HG03442 (cell line): ENCODE results near the gene MEGF11.

ENCODE experiments used
- ATAC-seq: cut with Tn5 transposase; IDR thresholded peaks from one replicate; pipeline ENCODE4 v1.9.1; 2021; ENCODE audit warnings: mild to moderate bottlenecking, moderate library complexity; ENCODE audit not compliant: unreplicated experiment

The MEGF11 gene

DNA sequence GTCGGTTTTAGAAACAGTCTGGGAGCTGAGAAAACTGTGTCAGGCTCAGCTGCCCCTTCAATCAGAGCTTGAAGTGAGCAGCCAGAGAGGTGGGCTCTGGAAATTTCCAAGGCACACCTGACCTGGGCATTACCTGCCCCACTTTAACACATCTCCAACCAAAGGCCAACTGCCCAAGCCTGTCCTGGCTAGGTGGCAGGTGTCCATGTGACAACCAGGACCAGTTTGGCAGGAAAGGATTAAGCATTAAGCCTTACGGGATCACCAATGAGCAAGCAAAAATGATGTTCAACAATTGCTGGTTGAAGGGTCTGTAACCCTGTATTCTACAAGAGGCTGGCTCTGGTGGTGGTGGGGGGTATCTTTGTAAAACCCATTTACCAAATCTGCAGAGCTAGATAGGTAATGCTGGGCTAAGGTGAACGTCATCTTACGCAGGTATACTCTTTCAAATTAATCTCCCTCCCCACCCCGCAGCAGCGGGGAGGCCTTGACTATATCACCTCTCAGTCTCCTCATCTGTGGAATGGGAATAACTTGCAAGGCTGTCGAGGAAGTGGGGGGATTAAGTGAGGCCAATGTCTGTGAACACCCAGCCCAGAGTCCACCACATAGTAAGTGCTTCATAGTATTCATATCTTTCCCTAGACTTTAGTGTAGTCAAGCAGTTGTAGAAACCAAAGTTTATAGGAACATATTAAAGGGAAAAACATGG is 183.2 kb downstream of the MEGF11 start:
- ATAC-seq, result no peak

DNA sequence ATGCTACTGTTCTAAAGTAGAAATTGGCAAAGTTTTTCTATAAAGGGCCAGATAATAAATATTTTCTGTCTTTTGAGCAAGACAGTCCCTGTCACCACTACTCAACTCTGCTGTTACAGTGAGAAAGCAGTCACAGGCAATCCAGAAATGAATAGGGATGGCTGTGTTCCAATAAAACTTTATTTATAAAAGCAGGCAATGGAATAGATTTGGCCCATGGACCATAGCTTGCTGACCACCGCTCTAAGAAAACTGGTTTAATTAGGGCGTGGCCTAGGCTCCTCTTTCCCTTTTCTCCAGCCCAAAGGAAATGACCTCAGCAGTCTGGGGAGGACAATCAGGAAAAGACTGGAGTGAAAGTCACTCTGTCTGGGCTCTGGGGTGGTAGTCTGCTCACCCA is 183.8 kb downstream of the MEGF11 start:
- ATAC-seq, result no peak

DNA sequence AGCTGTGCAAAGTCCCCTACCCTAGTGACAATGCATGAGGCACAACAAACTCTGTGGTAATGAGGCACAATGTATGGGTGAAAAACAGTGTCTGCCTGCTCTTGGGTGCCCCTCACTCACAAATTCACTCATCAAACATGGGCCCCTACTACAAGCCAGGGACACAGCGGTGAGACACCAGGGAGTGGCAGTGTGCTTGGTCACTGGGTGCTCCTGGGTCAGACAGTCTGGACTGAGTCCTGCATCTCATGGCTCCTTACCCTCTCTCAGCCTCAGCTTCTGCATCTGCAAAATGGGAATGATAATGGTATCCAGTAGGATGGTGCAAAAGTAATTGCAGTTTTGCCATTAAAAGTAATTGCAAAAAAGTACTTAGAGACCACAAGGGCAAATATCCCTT is 184.7 kb downstream of the MEGF11 start:
- ATAC-seq, result no peak

DNA sequence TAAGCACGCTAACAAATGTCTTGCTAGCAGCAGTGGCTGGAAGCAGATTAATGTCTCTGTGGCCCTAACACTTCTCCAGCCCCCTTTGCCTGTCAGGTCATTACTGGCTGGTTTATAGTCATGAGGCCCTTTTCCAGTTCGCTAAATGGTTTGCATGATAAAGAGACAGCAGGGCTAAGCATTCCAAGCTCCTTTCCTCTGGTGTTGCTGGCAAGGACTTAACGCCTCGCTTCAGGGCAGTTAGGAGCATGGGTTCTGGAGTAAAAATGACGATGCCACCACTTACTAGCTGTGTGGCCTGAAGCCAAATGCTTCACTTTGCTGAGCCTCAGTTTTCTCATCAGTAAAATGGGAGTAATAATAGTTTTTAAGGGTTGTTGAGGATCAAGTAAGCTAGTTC is 185.9 kb downstream of the MEGF11 start:
- no peak for ATAC-seq

DNA sequence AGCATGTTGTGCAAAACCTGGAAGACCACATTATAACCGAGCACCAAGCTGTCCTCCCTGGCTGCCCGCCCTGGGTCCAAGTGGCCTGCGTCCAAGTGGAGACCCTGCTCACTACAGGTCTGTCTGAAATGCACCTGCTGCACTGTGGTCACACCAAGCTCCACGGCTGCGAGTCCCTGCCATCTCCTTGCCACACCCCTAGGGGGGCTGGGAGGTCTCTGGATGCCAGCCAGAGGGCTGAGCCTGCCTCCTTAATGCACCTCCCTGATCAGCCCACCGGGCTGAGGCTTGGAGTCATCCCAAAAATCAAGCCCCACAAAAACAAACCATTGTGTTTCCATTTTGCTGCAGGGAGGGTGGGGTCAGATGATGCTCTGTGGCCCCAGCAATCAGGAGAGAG is 187.1 kb downstream of the MEGF11 start:
- no peak for ATAC-seq

DNA sequence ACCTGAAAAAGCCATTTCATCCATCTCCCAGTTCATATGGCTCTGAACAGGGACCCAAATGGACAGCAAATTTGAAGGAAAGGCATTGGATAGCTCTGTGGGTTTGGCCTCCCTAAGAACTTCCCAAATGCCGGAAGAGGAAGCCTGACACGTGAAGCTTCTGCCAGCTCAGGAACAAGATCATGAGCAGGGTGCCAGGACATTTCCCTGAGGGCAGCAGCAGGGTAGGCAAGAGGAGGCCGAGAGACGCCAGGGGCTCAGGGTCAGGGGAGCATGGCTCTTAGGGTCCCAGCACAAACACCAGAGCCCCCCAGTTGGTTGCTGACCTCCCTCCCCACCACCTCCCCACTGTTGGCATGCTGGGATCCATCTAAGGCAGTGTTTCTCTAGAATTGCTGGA is 187.5 kb downstream of the MEGF11 start:
- no peak for ATAC-seq

DNA sequence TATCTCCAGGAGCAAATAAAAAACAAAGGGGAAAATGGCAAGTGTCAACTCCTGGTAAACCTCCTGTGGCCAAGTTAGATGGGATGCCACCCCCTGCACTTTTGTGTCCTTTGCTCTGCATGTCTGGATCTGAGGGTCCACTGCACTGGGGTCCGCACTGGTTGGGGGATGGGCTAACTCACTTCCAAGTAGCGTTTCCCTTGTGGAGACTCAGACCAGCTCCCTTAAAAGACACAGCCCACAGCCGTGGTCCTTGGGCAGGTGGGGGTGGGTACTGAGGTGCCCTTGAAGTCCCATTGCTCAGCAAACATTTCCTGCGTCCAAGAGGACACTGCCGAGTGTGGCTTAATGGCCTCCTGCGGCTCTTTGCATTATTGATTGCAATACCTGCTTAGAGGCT is 188.2 kb downstream of the MEGF11 start:
- no peak for ATAC-seq

DNA sequence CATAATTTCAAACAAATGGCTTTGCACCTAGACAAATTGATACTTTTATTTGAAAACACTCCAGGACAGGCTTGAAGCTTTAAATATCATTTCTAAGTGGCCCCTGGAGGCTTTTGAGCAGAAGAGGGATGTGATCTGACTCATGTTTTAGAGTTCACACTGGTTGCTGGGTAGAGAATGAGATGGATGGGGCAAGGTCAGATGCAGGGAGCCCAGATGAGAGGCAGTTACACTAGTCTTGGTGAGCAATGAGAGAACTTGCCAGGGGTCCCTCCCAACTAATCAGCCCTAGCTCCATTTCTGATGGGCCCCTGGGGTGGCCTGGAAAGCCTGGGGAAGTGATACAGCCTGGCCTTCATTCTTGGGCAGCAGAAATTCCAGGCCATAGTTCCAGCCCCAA is 190.4 kb downstream of the MEGF11 start:
- ATAC-seq, result no peak

DNA sequence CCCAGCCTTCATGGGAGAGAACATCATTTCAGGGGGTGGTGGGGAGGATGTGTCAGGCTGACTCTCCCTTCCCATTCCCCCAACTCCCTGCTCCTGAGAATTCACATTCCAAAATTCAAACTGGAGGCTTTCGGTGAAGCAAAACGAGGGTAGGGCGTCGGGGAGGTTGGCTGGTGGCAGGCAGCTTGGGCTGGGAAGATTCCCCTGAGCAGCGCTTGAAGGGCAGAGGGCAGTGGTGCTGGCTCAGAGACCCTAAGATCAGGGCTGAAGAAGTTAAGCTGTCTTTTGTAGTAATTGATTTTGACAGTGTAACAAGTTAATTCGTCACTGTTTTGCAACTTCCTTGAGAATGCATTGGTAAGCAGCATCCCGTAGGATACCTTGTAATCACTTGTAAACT is 196.5 kb downstream of the MEGF11 start:
- no peak for ATAC-seq

DNA sequence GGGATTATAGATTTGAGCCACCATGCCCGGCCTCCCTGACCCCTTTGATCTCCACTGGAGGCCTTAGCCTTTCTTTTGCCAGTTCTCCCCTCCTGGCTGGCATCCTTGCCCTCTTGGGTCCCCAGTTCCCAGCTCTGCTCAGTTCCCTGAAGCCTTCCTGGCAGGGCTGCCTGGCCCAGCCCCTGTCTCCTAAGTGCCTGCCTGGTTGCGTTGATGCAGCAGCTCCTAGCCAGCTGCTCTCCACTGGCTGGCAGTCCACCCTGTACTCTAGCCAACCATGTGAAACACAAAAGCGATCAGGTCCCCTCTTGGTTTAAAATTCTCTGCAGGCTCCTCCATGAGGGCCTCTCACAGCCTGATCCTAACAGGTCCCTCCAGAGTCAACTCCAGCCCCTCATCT is 199.6 kb downstream of the MEGF11 start:
- ATAC-seq, result no peak

DNA sequence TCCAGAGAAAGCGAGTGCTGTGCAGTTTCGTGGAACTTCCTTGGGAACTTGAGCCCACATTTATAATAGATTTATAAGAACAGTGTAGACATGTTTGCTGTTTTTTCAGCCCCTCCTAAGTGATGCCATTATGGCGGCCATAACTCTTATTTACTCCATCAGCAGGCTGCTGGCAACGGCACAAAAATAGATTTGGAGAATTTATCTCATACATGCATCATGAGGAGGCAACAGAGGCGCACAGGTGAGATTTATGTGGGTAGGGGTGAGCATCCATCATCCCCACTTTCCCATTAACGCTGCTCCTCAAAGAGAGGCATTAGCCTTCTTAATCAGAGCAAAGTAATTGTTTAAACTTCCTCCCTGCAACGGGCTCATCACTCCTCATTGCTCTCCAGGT is 201.7 kb downstream of the MEGF11 start:
- no peak for ATAC-seq

DNA sequence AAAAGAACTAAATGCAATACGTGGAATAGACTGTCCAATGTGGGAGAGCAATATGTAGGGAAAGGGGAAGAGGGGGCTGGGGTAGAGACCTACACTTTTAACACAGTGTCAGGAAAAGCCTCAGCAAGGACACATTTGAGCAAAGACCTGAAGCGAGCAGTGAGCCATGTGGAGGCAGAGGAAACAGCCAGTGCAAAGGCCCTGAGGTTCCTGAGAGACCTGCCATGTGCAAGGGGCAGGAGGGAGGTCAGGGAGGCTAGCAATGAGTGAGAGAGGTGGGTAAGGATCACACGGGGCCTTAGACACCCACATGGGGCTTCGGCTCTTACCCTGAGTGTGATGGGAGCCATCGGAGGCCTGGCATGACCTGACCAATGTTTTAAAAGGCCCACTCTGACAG is 203.3 kb downstream of the MEGF11 start:
- no peak for ATAC-seq

DNA sequence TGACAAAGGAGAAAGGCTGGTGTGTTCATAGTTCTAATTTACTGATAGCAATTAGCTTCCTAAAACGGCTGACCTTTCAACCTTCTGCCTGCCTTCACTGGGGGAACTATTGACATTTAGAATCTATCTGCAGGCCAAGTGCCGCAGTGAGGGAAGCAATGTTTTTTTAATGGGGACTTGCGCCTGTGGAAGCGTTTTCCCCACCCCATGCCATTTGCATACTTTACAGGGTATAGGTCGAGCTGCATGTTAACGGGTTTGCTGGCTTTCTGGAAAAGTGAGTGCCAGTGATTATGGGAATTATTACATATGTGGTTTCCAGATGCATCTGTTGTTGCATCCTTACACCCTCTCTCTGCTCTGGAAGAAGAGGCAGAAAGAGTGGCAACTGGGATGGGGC is 204.2 kb downstream of the MEGF11 start:
- no peak for ATAC-seq

DNA sequence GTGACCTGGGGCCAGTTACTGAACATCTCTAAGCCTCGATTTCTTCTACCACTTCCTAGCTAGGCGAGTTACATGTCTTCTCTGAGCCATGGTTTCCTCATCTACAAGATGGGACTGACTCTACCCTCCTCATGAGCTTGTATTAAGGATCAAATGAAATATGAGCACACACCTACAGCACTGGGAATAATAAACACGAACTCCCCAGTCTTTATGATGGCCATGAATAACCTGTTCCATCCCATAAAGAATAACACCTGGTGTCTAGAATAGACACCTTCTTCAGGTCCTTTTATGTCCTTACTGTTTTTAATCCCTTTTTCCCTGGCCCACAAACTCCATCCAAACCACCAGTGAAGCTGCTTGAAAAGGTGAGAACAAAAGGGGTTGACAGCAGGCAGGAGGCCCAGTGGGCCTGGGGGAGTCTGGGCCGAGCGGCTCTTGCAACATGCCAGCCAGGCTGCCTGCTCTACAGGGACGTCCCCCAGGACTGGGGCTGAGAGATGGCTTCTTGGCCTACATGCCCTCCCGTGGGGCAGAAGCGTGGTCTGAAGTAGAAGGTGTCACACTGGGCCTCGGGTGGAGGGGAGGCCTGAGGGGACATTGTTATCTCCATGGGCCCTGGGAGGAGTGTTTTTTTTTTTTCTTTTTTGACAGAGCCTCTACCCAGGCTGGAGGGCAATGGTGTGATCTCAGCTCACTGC is 206.1 kb downstream of the MEGF11 start:
- ATAC-seq, result no peak

DNA sequence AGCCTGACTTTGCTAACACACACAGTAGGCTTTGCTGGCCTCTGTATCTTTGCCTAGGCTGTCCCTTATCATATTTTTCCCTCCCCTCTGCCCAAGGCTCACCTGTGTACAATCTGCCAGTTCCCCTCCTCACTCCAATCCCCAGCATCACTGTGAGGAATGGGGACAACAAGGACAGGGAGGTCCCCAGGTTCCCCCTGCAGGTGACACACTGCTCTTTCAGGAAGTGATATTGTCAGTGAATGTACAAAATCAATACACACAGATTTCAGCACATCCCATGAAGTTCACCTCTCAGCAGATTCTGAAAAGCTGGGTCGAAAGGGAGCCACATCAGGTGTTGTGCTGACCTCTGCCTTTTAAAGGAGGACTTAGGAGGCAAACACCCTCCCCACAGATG is 206.8 kb downstream of the MEGF11 start:
- ATAC-seq, result no peak

DNA sequence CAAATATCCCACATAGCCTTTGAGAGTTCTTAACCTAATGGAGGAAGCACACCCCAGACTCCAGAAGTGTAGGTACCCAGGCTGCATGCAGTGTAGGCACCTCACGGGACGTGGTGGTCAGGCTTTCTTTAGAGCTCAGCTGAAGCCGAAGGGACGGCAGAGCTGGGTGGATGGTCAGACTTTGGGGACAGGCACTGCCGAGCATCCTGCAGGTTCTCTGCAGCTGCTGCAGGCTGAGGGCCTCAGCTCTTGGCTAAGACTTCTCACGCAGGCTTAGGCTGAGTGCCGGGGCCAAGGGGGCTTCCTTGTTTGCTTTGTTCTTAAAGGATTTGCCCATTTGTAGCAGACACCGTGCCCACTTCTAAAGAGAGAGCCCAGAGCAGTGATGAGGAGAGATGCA is 207.2 kb downstream of the MEGF11 start:
- ATAC-seq, result no peak

DNA sequence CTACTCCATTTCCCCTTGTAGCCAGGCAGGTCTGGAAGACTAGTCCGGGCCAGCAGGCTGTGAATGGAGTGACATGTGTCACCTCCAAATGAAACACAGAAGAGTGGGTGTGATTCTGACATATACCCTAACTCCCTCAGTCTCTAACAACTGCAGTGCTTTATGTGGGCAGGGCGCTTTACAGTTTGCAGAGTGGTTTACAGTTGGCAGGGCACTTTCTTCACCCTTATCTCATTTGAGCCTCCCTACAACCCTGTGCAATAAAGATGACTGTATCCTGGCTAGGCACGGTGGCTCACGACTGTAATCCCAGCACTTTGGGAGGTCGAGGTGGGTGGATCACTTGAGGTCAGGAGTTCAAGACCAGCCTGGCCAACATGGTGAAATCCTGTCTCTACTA is 208.0 kb downstream of the MEGF11 start:
- ATAC-seq, result no peak

DNA sequence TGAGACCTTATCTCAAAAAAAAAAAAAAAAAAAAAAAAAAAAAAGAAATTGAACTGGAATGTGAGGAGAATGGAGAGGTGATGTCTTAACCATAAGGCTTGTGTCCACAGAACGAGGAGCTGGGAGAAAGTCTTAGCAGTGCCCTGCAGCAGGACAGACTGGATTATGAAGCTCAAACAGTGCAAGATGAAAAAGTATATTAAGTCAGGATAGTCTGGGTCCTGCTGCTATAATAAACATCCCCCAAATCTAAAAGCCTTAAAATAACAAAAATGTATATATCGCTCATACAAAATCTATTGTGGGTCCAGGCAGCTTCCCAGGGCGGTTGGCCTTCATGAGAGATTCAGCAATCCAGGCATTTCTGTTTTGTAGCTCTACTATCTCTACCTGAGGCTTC is 208.7 kb downstream of the MEGF11 start:
- ATAC-seq, result no peak

DNA sequence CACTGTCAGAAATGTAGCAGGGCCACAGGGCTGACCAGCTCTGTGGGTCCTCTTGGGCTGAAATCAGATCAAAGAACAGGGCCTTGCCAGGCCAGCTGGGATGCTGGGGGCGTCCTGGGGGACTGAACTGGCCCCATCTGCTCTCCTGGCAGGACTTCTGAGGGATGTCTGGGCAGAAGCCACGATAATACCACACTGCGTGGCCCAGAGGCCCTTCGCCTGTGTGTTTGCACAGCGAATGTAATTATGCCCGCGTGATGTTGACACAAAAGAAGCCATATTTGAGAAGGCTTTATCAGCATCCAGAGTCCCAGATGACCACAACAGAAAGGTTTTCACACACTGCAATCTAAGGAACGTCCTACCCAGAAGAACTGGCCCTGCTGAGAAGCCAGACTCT is 210.3 kb downstream of the MEGF11 start:
- no peak for ATAC-seq

DNA sequence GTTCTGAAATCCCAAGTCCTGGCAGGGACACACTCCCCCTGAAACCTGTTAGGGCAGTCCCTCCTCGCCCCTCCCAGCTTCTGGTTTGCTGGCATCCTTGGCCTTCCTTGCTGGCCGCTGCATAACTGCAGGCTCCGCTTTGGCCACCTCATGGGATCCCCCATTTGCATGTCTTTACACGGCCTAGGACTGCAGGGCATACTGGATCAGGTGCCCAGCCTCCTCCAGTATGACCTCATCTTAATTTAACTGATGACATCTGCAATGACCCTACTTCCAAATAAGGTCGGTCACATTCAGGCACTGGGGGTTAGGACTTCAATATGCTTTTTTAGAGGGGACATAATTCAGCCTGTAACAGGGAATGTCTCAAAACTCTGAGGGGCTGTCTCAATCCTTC is 210.9 kb downstream of the MEGF11 start:
- no peak for ATAC-seq

DNA sequence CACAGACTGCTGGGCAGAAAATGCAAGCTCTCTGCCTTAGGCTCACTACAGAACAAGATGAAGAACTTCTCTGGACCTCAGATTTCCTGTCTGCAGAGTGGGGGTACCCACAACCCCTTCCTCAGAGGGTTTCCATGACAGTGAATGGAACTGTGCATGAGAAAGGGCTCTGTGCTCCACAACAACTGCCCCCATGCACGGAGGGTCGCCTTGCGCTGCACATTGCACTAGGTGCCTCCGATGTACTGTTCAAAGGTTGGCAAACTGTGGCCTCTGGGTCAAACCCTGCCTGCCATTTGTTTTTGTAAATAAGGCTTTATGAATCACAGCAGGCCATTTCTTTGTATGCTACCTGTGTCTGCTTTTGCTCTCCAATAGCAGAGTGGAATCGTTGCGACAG is 212.3 kb downstream of the MEGF11 start:
- ATAC-seq, result no peak

DNA sequence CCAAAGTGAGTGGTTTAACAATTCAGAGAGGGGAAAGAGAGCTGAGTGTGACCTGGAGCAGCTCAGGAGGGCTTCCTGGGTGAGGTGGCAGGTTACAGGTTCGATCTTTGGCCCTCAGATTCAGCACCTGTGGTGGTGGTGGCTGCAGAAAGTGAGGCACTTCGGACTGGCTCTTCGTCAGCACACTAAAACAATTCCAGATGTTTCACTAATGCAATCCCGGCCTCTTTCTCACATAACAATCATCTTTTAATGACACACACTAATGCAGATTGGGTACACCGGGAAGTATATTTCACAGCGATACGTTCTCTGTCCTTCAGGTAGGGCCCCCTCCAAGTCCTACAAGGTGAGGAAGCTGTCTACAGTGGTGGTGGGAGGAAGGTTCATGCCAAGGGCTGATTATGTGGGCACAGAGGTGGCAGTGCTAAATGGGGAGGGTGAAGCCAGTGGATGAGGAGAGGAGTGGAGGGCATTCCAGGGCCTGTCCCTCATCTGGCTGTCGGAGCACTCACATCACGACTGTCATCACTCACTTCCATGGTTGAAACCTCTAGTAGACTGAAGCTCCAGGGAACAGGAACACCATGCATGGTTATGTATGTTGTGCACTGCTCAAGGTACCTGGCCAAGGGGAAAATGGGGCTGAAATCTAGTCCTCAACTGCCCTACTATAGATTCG is 213.2 kb downstream of the MEGF11 start:
- no peak for ATAC-seq
